Caco-2 (cell line): ENCODE results near the gene GPA33. TPM values are rescaled to one million over a fixed set of nuclear protein-coding genes. Genes with fewer than 3 reads are reported as not detected.

Source experiments
- BruUV-seq: library from RNA; stranded (reverse); fragments of 400-500 nt; replicated peaks from 2 replicates; lab custom pipeline; 2021; lab: Mats Ljungman, UMichigan
- CTCF ChIA-PET: fragments of 300-600 bp; sonication (Branson Sonifier 250); formaldehyde crosslinking; loops from one replicate; lab custom pipeline; 2022; ENCODE audit warnings: antibody characterized with exemption; lab: Charles Lee
- POLR2A ChIA-PET: fragments of 300-600 bp; sonication (Branson Sonifier 250); formaldehyde crosslinking; loops from one replicate; lab custom pipeline; 2022; ENCODE audit warnings: antibody characterized with exemption; lab: Charles Lee
- DNase-seq, 2 experiments: peaks; one replicate each; pipeline versions ENCODE4 v3.0.0 to v3.0.0-alpha.2; 2020 to 2022
- H3K27me3 ChIP-seq: replicated peaks from 2 replicates; pipeline ENCODE4 v1.6.0; 2011; ENCODE audit warnings: low read length; ENCODE audit not compliant: control insufficient read depth, insufficient read depth
- H3K36me3 ChIP-seq: 2 replicates; pipeline ENCODE4 v1.5.1; 2011; ENCODE audit warnings: low read length; ENCODE audit not compliant: control insufficient read depth, insufficient read depth
- H3K4me1 ChIP-seq: fragments of 250-450 bp; sonication (Bioruptor Pico); 2 replicates; pipeline ENCODE4 v1.5.1; 2020; ENCODE audit warnings: mild to moderate bottlenecking
- H3K4me3 ChIP-seq: 2 replicates; pipeline ENCODE4 v1.5.1; 2011; ENCODE audit warnings: low read depth, mild to moderate bottlenecking, control low read depth, low read length
- H3K9me3 ChIP-seq: fragments of 250-450 bp; sonication (Bioruptor Pico); 2 replicates; pipeline ENCODE4 v1.5.1; 2020; ENCODE audit warnings: mild to moderate bottlenecking, moderate library complexity
- H3K27ac Mint-ChIP-seq: one replicate; pipeline ENCODE4 v1.8.0; 2022; ENCODE audit warnings: mixed read lengths; ENCODE audit not compliant: unreplicated experiment
- H3K27me3 Mint-ChIP-seq: one replicate; pipeline ENCODE4 v1.8.0; 2022; ENCODE audit warnings: mixed read lengths; ENCODE audit not compliant: insufficient read depth, unreplicated experiment
- H3K36me3 Mint-ChIP-seq: one replicate; pipeline ENCODE4 v1.8.0; 2022; ENCODE audit warnings: mild to moderate bottlenecking, mixed read lengths; ENCODE audit not compliant: insufficient read depth, unreplicated experiment
- H3K4me1 Mint-ChIP-seq: one replicate; pipeline ENCODE4 v1.8.0; 2022; ENCODE audit warnings: low read depth, mixed read lengths; ENCODE audit not compliant: unreplicated experiment
- H3K4me3 Mint-ChIP-seq: one replicate; pipeline ENCODE4 v1.8.0; 2022; ENCODE audit warnings: mild to moderate bottlenecking, moderate library complexity, mixed read lengths; ENCODE audit not compliant: unreplicated experiment
- H3K9me3 Mint-ChIP-seq: one replicate; pipeline ENCODE4 v1.8.0; 2022; ENCODE audit warnings: mixed read lengths; ENCODE audit not compliant: unreplicated experiment
- intact Hi-C: fragments of 100-400 bp; cut with micrococcal nuclease; formaldehyde crosslinking; loops from one replicate; pipeline ENCODE4 v1.10.0; 2022; ENCODE audit not compliant: unreplicated experiment
- total RNA-seq: library from RNA; stranded (reverse); gene quantifications from 2 replicates; pipeline ENCODE4 v1.2.3, GENCODE V29; 2022
- TF ChIP-seq, protein P1 (sequence below), 2 experiments: fragments of 200-600 bp in 1 of 2; IDR thresholded peaks; 1 replicate in 1 of 2; 2 replicates in 1 of 2; pipeline versions ENCODE4 v1.5.1 to v1.8.0; 2011 to 2022; ENCODE audit warnings: antibody characterized with exemption in 1 of 2, control low read depth in 1 of 2, inconsistent platforms in 1 of 2, low read depth in 1 of 2, low read length in 1 of 2, mild to moderate bottlenecking in 1 of 2, moderate library complexity in 1 of 2; ENCODE audit not compliant: insufficient read depth in 1 of 2, severe bottlenecking in 1 of 2, unreplicated experiment in 1 of 2

Gene GPA33
- total RNA-seq, 1 experiment from 2014 or later = not detected

GRCh38 chr1:167094690-167095089 lies 4.5 kb upstream of the GPA33 start:
- Histone ChIP-seq H3K4me1 (no peaks in the 10 kb centered on the region), H3K27me3 (no peaks in the 10 kb centered on the region), H3K4me3 (no peak overlapping the region), H3K36me3 (no peaks in the 10 kb centered on the region), H3K9me3 (no peaks in the 10 kb centered on the region)
- Mint-ChIP-seq H3K27ac (no peak overlapping the region), H3K27me3 (no peaks in the 10 kb centered on the region), H3K4me3 (no peak overlapping the region), H3K9me3 (peaks cover 8% of the 10 kb centered on the region), H3K36me3 (no peaks in the 10 kb centered on the region), H3K4me1 (no peaks in the 10 kb centered on the region)
- BruUV-seq = no TSS peak
- no peak for DNase-seq
- intact Hi-C loops = no loop called here
- TF ChIP-seq, protein P1, sequence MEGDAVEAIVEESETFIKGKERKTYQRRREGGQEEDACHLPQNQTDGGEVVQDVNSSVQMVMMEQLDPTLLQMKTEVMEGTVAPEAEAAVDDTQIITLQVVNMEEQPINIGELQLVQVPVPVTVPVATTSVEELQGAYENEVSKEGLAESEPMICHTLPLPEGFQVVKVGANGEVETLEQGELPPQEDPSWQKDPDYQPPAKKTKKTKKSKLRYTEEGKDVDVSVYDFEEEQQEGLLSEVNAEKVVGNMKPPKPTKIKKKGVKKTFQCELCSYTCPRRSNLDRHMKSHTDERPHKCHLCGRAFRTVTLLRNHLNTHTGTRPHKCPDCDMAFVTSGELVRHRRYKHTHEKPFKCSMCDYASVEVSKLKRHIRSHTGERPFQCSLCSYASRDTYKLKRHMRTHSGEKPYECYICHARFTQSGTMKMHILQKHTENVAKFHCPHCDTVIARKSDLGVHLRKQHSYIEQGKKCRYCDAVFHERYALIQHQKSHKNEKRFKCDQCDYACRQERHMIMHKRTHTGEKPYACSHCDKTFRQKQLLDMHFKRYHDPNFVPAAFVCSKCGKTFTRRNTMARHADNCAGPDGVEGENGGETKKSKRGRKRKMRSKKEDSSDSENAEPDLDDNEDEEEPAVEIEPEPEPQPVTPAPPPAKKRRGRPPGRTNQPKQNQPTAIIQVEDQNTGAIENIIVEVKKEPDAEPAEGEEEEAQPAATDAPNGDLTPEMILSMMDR (IDR thresholded peaks at IDR 0.05; ENCODE audit: insufficient read depth in 1 of 2, low read depth in 1 of 2, low read length in 1 of 2, severe bottlenecking in 1 of 2, unreplicated experiment in 1 of 2) = no peak
- ChIA-PET CTCF (no interaction called here), POLR2A (no interaction called here)

GRCh38 chr1:167093846-167094516 lies 3.8 kb upstream of the GPA33 start, which contains the start of gene STYXL2:
Gene STYXL2, plus strand, starts transcription at chr1:167094075. Its CDS starts 775 bp downstream, at chr1:167094850.
- Histone ChIP-seq H3K27me3 (no peaks in the 10 kb centered on the region), H3K9me3 (no peaks in the 10 kb centered on the region), H3K4me1 (no peaks in the 10 kb centered on the region), H3K36me3 (no peaks in the 10 kb centered on the region), H3K4me3 (no peak within 1 kb of the TSS)
- DNase-seq = no peak
- no peaks in the 10 kb centered on the region for H3K4me1 Mint-ChIP-seq
- no peaks in the 10 kb centered on the region for H3K27me3 Mint-ChIP-seq
- no peak within 1 kb of the TSS for H3K27ac Mint-ChIP-seq
- POLR2A ChIA-PET = no interaction called here
- H3K36me3 Mint-ChIP-seq = no peaks in the 10 kb centered on the region
- peaks cover 8% of the 10 kb centered on the region for H3K9me3 Mint-ChIP-seq
- H3K4me3 Mint-ChIP-seq = no peak within 1 kb of the TSS
- TF ChIP-seq, protein P1 (IDR thresholded peaks at IDR 0.05; ENCODE audit: insufficient read depth in 1 of 2, low read depth in 1 of 2, low read length in 1 of 2, severe bottlenecking in 1 of 2, unreplicated experiment in 1 of 2) = no peak
- intact Hi-C loops = no loop called here
- CTCF ChIA-PET = no interaction called here
- no TSS peak for BruUV-seq

GRCh38 chr1:167092653-167093052 lies 2.5 kb upstream of the GPA33 start:
- H3K4me3 ChIP-seq = no peak overlapping the region
- intact Hi-C loops = no loop called here
- Mint-ChIP-seq H3K9me3 (peaks cover 8% of the 10 kb centered on the region), H3K27me3 (no peaks in the 10 kb centered on the region), H3K4me3 (no peak overlapping the region), H3K4me1 (no peaks in the 10 kb centered on the region), H3K36me3 (no peaks in the 10 kb centered on the region), H3K27ac (no peak overlapping the region)
- no peaks in the 10 kb centered on the region for H3K36me3 ChIP-seq
- POLR2A ChIA-PET = no interaction called here
- DNase-seq = no peak
- H3K27me3 ChIP-seq = no peaks in the 10 kb centered on the region
- CTCF ChIA-PET = no interaction called here
- BruUV-seq = no TSS peak
- H3K9me3 ChIP-seq = no peaks in the 10 kb centered on the region
- TF ChIP-seq, protein P1 (IDR thresholded peaks at IDR 0.05; ENCODE audit: insufficient read depth in 1 of 2, low read depth in 1 of 2, low read length in 1 of 2, severe bottlenecking in 1 of 2, unreplicated experiment in 1 of 2) = no peak
- H3K4me1 ChIP-seq = no peaks in the 10 kb centered on the region
